Measurements from ENCODE around the gene KCNMB2. TPM values are rescaled to one million over a fixed set of nuclear protein-coding genes. Genes with fewer than 3 reads are reported as not detected.

Gene KCNMB2
- total RNA-seq, 1 experiment from 2014 or later, result not detected

DNA sequence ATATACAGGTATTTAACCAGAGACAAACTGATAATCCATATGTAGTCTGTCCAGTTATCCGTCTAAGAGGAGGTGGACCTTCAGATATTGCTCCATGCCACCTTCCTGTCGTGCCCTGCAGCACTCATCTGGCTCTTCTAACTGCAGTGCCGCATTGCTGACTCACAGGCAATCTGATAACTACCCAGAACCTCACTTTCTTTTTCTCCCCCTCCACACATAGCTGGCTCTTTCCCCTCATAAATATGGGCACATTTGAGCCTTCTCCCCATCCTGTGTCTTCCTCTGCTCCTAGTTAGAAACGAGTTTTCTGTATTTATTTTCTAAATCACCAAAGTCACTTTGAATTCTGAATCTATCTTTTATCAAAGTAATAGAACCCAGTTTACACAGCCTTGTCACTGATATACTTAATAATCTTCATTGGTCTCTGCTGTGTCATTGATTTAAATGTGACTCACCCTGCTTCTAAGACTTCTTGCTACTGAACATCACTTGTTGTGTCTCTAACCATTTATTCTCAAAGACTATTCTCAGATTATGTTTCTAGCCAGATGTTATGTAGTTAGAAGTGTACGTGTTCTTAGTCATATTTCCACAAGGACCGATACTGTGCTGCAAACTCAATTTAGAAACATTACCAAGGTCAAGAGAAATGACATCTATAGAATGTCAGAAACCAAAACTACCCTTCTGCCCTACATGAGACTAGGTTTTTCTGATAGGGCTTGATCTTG is 17.4 kb upstream of the KCNMB2 start:
- ChIA-PET POLR2A (no interaction called here), CTCF (no interaction called here)
- no peak overlapping the region for H3K27ac Mint-ChIP-seq
- H3K4me1 Mint-ChIP-seq, result no peaks in the 10 kb centered on the region
- no peaks in the 10 kb centered on the region for H3K36me3 Mint-ChIP-seq
- no peaks in the 10 kb centered on the region for H3K27me3 Mint-ChIP-seq (ENCODE audit: low read depth)
- ATAC-seq (no peak), DNase-seq (ENCODE audit: low spot score) (no peak)
- no peak for TF ChIP-seq IRF2 (CRISPR knock-in tag; IDR thresholded peaks at IDR 0.05; ENCODE audit: borderline replicate concordance, low read depth)
- TF ChIP-seq MXD4 (CRISPR knock-in tag; IDR thresholded peaks at IDR 0.05; ENCODE audit: borderline replicate concordance), result no peak
- no peak for TF ChIP-seq ZNF263 (CRISPR knock-in tag; IDR thresholded peaks at IDR 0.05; ENCODE audit: low read depth)
- TF ChIP-seq, protein P1, sequence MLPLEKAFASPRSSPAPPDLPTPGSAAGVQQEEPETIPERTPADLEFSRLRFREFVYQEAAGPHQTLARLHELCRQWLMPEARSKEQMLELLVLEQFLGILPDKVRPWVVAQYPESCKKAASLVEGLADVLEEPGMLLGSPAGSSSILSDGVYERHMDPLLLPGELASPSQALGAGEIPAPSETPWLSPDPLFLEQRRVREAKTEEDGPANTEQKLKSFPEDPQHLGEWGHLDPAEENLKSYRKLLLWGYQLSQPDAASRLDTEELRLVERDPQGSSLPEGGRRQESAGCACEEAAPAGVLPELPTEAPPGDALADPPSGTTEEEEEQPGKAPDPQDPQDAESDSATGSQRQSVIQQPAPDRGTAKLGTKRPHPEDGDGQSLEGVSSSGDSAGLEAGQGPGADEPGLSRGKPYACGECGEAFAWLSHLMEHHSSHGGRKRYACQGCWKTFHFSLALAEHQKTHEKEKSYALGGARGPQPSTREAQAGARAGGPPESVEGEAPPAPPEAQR (CRISPR knock-in tag; IDR thresholded peaks at IDR 0.05), result no peak
- no peak for TF ChIP-seq GTF2I (CRISPR knock-in tag; conservative IDR thresholded peaks at IDR 0.05)
- TF ChIP-seq ATF6 (CRISPR knock-in tag; IDR thresholded peaks at IDR 0.05), result no peak
- no peak for TF ChIP-seq FOXK1 (CRISPR knock-in tag; IDR thresholded peaks at IDR 0.05)
- no peak for TF ChIP-seq ZNF671 (CRISPR knock-in tag; IDR thresholded peaks at IDR 0.05)
- no peak for TF ChIP-seq FOXJ3 (CRISPR knock-in tag; IDR thresholded peaks at IDR 0.05; ENCODE audit: borderline replicate concordance)
- no peak for TF ChIP-seq CBFB (CRISPR knock-in tag; IDR thresholded peaks at IDR 0.05; ENCODE audit: low read depth)
- no peak for TF ChIP-seq FOXP1 (CRISPR knock-in tag; IDR thresholded peaks at IDR 0.05; ENCODE audit: borderline replicate concordance)
- TF ChIP-seq KAT7 (CRISPR knock-in tag; IDR thresholded peaks at IDR 0.05; ENCODE audit: borderline replicate concordance), result no peak
- TF ChIP-seq, protein P2, sequence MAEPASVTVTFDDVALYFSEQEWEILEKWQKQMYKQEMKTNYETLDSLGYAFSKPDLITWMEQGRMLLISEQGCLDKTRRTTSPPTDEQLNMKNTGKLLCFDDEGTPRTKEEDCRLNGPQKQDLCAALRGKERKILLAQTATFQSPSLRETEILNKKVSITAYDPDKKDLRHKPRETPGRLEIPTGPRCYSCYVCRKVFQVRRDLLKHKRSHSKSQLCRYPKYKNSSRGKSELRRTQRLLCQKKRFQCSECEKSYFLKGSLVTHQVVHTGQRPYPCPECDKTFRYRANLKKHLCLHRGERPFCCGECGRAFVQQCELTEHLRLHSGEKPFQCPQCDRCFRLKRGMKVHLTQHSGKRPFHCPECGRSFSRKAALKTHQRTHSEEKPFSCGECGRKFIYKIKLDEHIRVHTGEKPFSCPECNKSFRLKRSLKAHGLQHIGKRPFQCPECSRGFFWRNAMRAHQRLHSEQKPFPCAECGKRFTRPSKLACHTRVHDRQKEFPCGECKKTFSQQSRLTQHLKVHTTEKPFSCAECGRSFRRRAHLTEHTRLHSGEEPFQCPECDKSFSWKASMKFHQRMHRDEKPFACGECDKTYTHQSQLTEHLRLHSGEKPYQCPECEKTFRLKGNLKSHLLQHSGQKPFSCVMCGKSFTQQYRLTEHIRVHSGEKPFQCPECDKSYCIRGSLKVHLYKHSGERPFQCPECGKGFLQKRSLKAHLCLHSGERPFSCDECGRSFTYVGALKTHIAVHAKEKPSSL (CRISPR knock-in tag; conservative IDR thresholded peaks at IDR 0.05), result no peak
- no peak for TF ChIP-seq TCF7 (CRISPR knock-in tag; IDR thresholded peaks at IDR 0.05; ENCODE audit: low read depth)
- TF ChIP-seq SP1 (CRISPR knock-in tag; conservative IDR thresholded peaks at IDR 0.05), result no peak
- TF ChIP-seq RELA (CRISPR knock-in tag; IDR thresholded peaks at IDR 0.05; ENCODE audit: borderline replicate concordance), result no peak
- TF ChIP-seq ZNF512 (CRISPR knock-in tag; IDR thresholded peaks at IDR 0.05; ENCODE audit: borderline replicate concordance), result no peak
- TF ChIP-seq NFE2L1 (CRISPR knock-in tag; IDR thresholded peaks at IDR 0.05), result no peak
- H3K4me3 Mint-ChIP-seq, result no peak overlapping the region
- no peaks in the 10 kb centered on the region for H3K9me3 Mint-ChIP-seq

DNA sequence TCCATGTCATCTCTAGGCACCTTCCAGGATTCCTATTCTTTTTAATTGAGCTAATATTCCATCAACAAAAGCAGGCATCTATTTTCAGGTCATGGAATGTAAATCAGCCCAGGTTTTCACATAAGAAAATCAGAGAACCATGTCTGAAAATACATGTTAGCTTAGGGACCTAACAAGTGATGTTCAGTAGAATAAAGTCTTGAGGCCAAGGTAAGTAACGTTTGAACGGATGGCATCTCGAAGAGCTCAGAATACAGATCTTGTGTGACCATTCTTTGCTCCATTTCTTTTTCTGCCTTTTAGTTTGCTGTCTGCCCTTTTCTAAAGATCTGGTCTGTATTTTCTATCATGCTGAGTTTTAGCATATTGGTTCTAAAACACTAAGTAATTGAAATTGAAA is 16.5 kb upstream of the KCNMB2 start:
- Mint-ChIP-seq H3K27me3 (ENCODE audit: low read depth) (no peaks in the 10 kb centered on the region), H3K36me3 (no peaks in the 10 kb centered on the region), H3K4me1 (no peaks in the 10 kb centered on the region), H3K9me3 (no peaks in the 10 kb centered on the region), H3K27ac (no peak overlapping the region), H3K4me3 (no peak overlapping the region)
- CTCF ChIA-PET, result no interaction called here
- POLR2A ChIA-PET, result no interaction called here
- DNase-seq (ENCODE audit: low spot score) (no peak), ATAC-seq (no peak)
- TF ChIP-seq SOX15 (CRISPR knock-in tag; IDR thresholded peaks at IDR 0.05) (no peak), NFYB (CRISPR knock-in tag; conservative IDR thresholded peaks at IDR 0.05; ENCODE audit: low read depth) (no peak), ZNF416 (CRISPR knock-in tag; IDR thresholded peaks at IDR 0.05) (no peak), NFATC4 (CRISPR knock-in tag; IDR thresholded peaks at IDR 0.05) (no peak), ZNF121 (CRISPR knock-in tag; IDR thresholded peaks at IDR 0.05) (no peak), GABPB1 (CRISPR knock-in tag; IDR thresholded peaks at IDR 0.05) (no peak), MYBL2 (CRISPR knock-in tag; IDR thresholded peaks at IDR 0.05) (no peak), PRRX2 (CRISPR knock-in tag; IDR thresholded peaks at IDR 0.05) (no peak)
- TF ChIP-seq, protein P2 (CRISPR knock-in tag; conservative IDR thresholded peaks at IDR 0.05), result no peak
- TF ChIP-seq, protein P3, sequence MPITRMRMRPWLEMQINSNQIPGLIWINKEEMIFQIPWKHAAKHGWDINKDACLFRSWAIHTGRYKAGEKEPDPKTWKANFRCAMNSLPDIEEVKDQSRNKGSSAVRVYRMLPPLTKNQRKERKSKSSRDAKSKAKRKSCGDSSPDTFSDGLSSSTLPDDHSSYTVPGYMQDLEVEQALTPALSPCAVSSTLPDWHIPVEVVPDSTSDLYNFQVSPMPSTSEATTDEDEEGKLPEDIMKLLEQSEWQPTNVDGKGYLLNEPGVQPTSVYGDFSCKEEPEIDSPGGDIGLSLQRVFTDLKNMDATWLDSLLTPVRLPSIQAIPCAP (CRISPR knock-in tag; IDR thresholded peaks at IDR 0.05), result no peak
